Stomach smooth muscle (tissue), 2 donors: ENCODE measurements around the gene GFER.
A peak's percentile ranks its signal among the peaks of the same experiment; 100 is the strongest.

Experiments used
- H3K27ac ChIP-seq: one replicate; pipeline ENCODE4 v1.7.0; 2013; ENCODE audit warnings: mild to moderate bottlenecking, low read length, inconsistent platforms
- H3K27me3 ChIP-seq, 2 donors: one replicate each; pipeline ENCODE4 v1.7.0; 2013; ENCODE audit warnings: low read length in 2 of 2; ENCODE audit not compliant: insufficient read depth in 2 of 2, control insufficient read depth in 1 of 2
- H3K36me3 ChIP-seq, 2 donors: one replicate each; pipeline ENCODE4 v1.7.0; 2013; ENCODE audit warnings: low read length in 2 of 2; ENCODE audit not compliant: control insufficient read depth in 2 of 2, insufficient read depth in 2 of 2
- H3K4me1 ChIP-seq: one replicate; pipeline ENCODE4 v1.7.0; 2013; ENCODE audit warnings: low read length; ENCODE audit not compliant: control insufficient read depth, insufficient read depth
- H3K4me3 ChIP-seq, 2 donors: one replicate each; pipeline ENCODE4 v1.7.0; 2013; ENCODE audit warnings: low read length in 2 of 2
- H3K9ac ChIP-seq, 2 donors: one replicate each; pipeline ENCODE4 v1.7.0; 2013; ENCODE audit warnings: low read length in 2 of 2, mild to moderate bottlenecking in 1 of 2
- H3K9me3 ChIP-seq, 2 donors: one replicate each; pipeline ENCODE4 v1.7.0; 2013; ENCODE audit warnings: low read length in 2 of 2; ENCODE audit not compliant: control insufficient read depth in 2 of 2
- donor health status: healthy.
- donor health status: Pancreatic carcinoma.

The GFER gene

GRCh38 chr16:1984347-1985225 is 593 bp downstream of the GFER start:
- Histone ChIP-seq H3K27ac (no peak overlapping the region), H3K27me3 (peaks cover 40 to 42% of the 10 kb centered on the region in 2 donors), H3K4me1 (peaks cover 24% of the 10 kb centered on the region), H3K4me3 (peak overlapping the region; percentile 63 to 76), H3K9ac (peak overlapping the region; percentile 62 to 72), H3K9me3 (no peaks in the 10 kb centered on the region), H3K36me3 (peaks cover 11 to 16% of the 10 kb centered on the region in 2 donors)

- no peak overlapping the region for H3K27ac ChIP-seq
- H3K9ac ChIP-seq, result no peak overlapping the region
- H3K27me3 ChIP-seq, result peaks cover 35 to 38% of the 10 kb centered on the region in 2 donors
- peak overlapping the region in 1 of 2 donors; percentile 76 for H3K4me3 ChIP-seq
- peaks cover 26% of the 10 kb centered on the region for H3K4me1 ChIP-seq
- peaks cover 11 to 16% of the 10 kb centered on the region in 2 donors for H3K36me3 ChIP-seq
- H3K9me3 ChIP-seq, result no peaks in the 10 kb centered on the region
Measured at GRCh38 chr16:1985466-1986150, 1.6 kb downstream of the GFER start.

- H3K4me3 ChIP-seq, result no peak overlapping the region
- peaks cover 32% of the 10 kb centered on the region in 2 donors for H3K27me3 ChIP-seq
- no peak overlapping the region for H3K27ac ChIP-seq
- peaks cover 39% of the 10 kb centered on the region for H3K4me1 ChIP-seq
- H3K36me3 ChIP-seq, result peaks cover 11 to 16% of the 10 kb centered on the region in 2 donors
- no peaks in the 10 kb centered on the region for H3K9me3 ChIP-seq
- no peak overlapping the region for H3K9ac ChIP-seq
Measured at GRCh38 chr16:1987198-1987597, 3.2 kb downstream of the GFER start.

- Histone ChIP-seq H3K36me3 (peaks cover 11 to 16% of the 10 kb centered on the region in 2 donors), H3K27me3 (peaks cover 27 to 29% of the 10 kb centered on the region in 2 donors), H3K9me3 (no peaks in the 10 kb centered on the region), H3K27ac (no peak within 1 kb of the TSS), H3K9ac (no peak within 1 kb of the TSS), H3K4me3 (no peak within 1 kb of the TSS), H3K4me1 (peaks cover 34% of the 10 kb centered on the region)
Measured at GRCh38 chr16:1989209-1990100, 5.5 kb downstream of the GFER start, which contains the start of gene SYNGR3. TSS of gene SYNGR3 (plus strand) at chr16:1989970. CDS start at chr16:1990103, 133 bp downstream.

DNA sequence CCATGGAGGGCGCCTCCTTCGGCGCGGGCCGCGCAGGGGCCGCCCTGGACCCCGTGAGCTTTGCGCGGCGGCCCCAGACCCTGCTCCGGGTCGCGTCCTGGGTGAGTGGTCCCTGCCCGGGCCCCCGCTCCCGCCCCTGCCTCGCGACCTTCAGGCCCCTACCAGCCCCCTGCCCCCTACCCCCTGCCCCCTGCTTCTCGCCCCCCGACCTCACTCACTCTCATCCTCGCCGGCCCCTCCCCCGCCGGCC is 6.0 kb downstream of the GFER start:
- Histone ChIP-seq H3K9me3 (no peaks in the 10 kb centered on the region), H3K4me1 (peaks cover 28% of the 10 kb centered on the region), H3K36me3 (peaks cover 11 to 16% of the 10 kb centered on the region in 2 donors), H3K9ac (no peak overlapping the region), H3K4me3 (no peak overlapping the region), H3K27ac (no peak overlapping the region), H3K27me3 (peaks cover 27 to 29% of the 10 kb centered on the region in 2 donors)

DNA sequence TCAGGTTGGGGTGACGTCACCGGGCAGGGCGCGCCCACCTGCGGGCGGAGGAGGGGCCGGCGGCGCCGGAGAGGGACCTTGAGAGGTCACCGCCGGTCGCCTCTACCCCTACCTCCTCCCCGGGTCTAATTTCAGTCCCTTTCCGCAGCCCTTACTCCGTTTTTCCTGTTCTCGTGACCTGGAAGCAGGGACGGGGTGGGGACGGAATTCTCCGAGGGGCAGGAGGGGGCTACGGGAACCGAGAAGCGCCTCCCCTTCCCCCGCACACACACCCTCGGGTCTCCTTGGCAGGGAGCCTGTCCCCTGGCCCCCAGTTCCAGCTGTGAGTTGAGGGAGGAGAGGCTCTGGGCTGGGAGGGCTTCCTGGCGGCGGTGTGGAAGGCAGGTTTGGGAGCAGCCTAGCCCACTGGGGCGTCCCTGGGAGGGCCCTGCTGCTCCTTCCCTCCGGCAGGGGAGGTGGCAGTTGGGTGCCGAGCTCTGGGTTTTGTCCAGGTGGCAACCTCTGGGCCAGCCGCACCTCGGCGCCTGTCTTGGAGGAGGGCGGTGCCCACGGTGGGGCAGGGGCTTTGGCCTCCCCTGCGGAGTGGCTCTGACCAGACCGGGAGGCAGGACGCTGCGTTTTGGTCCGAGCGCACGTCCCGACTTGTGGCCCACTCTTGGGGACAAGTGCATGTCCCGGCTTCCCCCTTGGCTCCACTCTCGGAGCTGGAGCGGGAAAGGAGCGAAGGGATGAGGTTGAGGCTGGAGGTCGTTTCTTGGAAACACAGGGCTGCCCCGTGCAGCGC is 6.5 kb downstream of the GFER start:
- no peak overlapping the region for H3K4me3 ChIP-seq
- H3K27ac ChIP-seq, result no peak overlapping the region
- H3K9ac ChIP-seq, result no peak overlapping the region
- H3K4me1 ChIP-seq, result peaks cover 23% of the 10 kb centered on the region
- H3K36me3 ChIP-seq, result peaks cover 11 to 15% of the 10 kb centered on the region in 2 donors
- H3K9me3 ChIP-seq, result no peaks in the 10 kb centered on the region
- H3K27me3 ChIP-seq, result peaks cover 27 to 29% of the 10 kb centered on the region in 2 donors

DNA sequence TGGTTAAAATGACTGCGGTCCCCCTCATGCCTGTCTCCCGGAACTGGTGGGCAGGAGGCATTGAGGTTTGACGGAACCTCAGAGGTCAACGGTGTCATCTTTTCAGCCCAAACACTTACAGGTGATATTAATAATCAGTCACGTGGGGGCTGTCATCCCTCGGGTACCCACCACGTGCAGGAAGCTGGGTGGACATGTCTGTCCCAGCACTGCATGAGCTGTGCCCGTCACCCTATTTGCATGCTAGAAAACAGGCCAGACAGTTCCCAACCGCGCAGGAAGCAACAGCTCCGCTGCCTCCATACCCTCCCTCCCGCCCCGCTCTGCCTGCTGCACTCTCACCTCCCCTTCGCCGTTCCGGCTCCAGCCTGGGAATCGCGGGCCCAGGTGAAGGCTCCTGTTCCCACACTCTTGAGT is 7.2 kb downstream of the GFER start:
- no peak overlapping the region for H3K9ac ChIP-seq
- H3K27ac ChIP-seq, result no peak overlapping the region
- H3K4me3 ChIP-seq, result no peak overlapping the region

GRCh38 chr16:1991588-1991947 is 7.6 kb downstream of the GFER start:
- H3K27ac ChIP-seq, result no peak overlapping the region
- no peaks in the 10 kb centered on the region for H3K9me3 ChIP-seq
- H3K4me1 ChIP-seq, result peaks cover 22% of the 10 kb centered on the region
- H3K27me3 ChIP-seq, result peaks cover 27 to 29% of the 10 kb centered on the region in 2 donors
- H3K36me3 ChIP-seq, result peaks cover 2 to 5% of the 10 kb centered on the region in 2 donors
- no peak overlapping the region for H3K9ac ChIP-seq
- H3K4me3 ChIP-seq, result peak overlapping the region in 1 of 2 donors; percentile 60

More for the DNA sequence above, 7.2 kb downstream of the GFER start:
- H3K9me3 ChIP-seq, result no peaks in the 10 kb centered on the region
- peaks cover 6 to 9% of the 10 kb centered on the region in 2 donors for H3K36me3 ChIP-seq
- peaks cover 22% of the 10 kb centered on the region for H3K4me1 ChIP-seq
- peaks cover 27 to 29% of the 10 kb centered on the region in 2 donors for H3K27me3 ChIP-seq

GRCh38 chr16:1991948-1992703 is 8.1 kb downstream of the GFER start:
- peak overlapping the region; percentile 40 to 60 for H3K4me3 ChIP-seq
- peaks cover 27 to 29% of the 10 kb centered on the region in 2 donors for H3K27me3 ChIP-seq
- no peak overlapping the region for H3K27ac ChIP-seq
- H3K36me3 ChIP-seq, result peaks cover 0 to 2% of the 10 kb centered on the region in 2 donors
- H3K9me3 ChIP-seq, result no peaks in the 10 kb centered on the region
- H3K9ac ChIP-seq, result no peak overlapping the region
- peaks cover 22% of the 10 kb centered on the region for H3K4me1 ChIP-seq
